Gastrocnemius medialis (tissue), 4 donors: Measurements from ENCODE around the gene PGM1. TPM values are rescaled to one million over a fixed set of nuclear protein-coding genes. Genes with fewer than 3 reads are reported as not detected.

ENCODE experiments used
- ATAC-seq, 2 donors: fragments of 150-250 bp; one replicate each; pipeline ENCODE4 v1.9.1; 2016
- DNase-seq, 2 donors: peaks; one replicate each; pipeline ENCODE4 v3.0.0-alpha.2; 2019
- H3K27ac ChIP-seq, 4 donors: fragments of 200-600 bp; sonication (generic); 1 replicate in 1 of 4; 2 replicates in 3 of 4; pipeline ENCODE4 v1.5.1; 2016 to 2018; ENCODE audit warnings: mild to moderate bottlenecking in 2 of 4, moderate library complexity in 1 of 4
- H3K27me3 ChIP-seq, 3 donors: fragments of 200-600 bp; sonication (generic) in 2 of 3; 1 replicate in 1 of 3; 2 replicates in 2 of 3; pipeline versions ENCODE4 v1.5.1 to v1.6.0; 2016 to 2019; ENCODE audit warnings: mild to moderate bottlenecking in 1 of 3, moderate library complexity in 1 of 3
- H3K36me3 ChIP-seq, 2 donors: fragments of 200-600 bp; sonication (generic) in 1 of 2; one replicate each; pipeline ENCODE4 v1.5.1; 2017 to 2018
- H3K4me1 ChIP-seq, 2 donors: fragments of 200-600 bp; sonication (generic) in 1 of 2; one replicate each; pipeline ENCODE4 v1.5.1; 2016 to 2017; ENCODE audit warnings: mild to moderate bottlenecking in 2 of 2
- H3K4me3 ChIP-seq, 4 donors: fragments of 200-600 bp; sonication (generic) in 3 of 4; 1 replicate in 1 of 4; 2 replicates in 3 of 4; pipeline ENCODE4 v1.5.1; 2016 to 2019; ENCODE audit warnings: mild to moderate bottlenecking in 2 of 4
- H3K9me3 ChIP-seq, 3 donors: fragments of 200-600 bp; sonication (generic) in 2 of 3; 1 replicate in 1 of 3; 2 replicates in 2 of 3; pipeline ENCODE4 v1.5.1; 2016 to 2019
- CTCF ChIP-seq, 5 experiments: fragments of 450-650 bp in 3 of 5; fragments of 200-600 bp in 2 of 5; sonication (generic) in 2 of 5; IDR thresholded peaks in 4 of 5; conservative IDR thresholded peaks in 1 of 5; 1 replicate in 4 of 5; 2 replicates in 1 of 5; pipeline ENCODE4 v1.5.1; 2016 to 2019; ENCODE audit warnings: antibody characterized with exemption in 5 of 5, mild to moderate bottlenecking in 3 of 5, moderate library complexity in 3 of 5
- POLR2A ChIP-seq, 2 donors: fragments of 450-650 bp; IDR thresholded peaks; one replicate each; pipeline ENCODE4 v1.6.1; 2017; ENCODE audit warnings: antibody characterized with exemption in 2 of 2, mild to moderate bottlenecking in 2 of 2, moderate library complexity in 2 of 2
- in situ Hi-C, 4 donors: fragments of 200-750 bp; cut with MboI; loops; one replicate each; pipeline versions ENCODE4 v1.15.0 to v1.8.0; 2017; ENCODE audit warnings: low sequenced_read_pairs in 4 of 4
- intact Hi-C: fragments of 100-400 bp; cut with DNase I; formaldehyde crosslinking; loops from one replicate; pipeline ENCODE4 v1.15.1; 2023; ENCODE audit warnings: low total_unique reads
- total RNA-seq, 4 donors: library from RNA; depleted of rRNA; stranded (reverse); fragments of >200 nt; gene quantifications; one replicate each; pipeline versions ENCODE4 v1.1.0 to v1.2.3, GENCODE V29; 2016

Gene PGM1
- total RNA-seq, 4 donors from 2014 or later, result 320 to 713 (median 666) TPM

- DNase-seq (peak; percentile 18 to 65), ATAC-seq (peak; percentile 83 to 88)
- H3K36me3 ChIP-seq, result no peaks in the 10 kb centered on the region
- no peaks in the 10 kb centered on the region for H3K27me3 ChIP-seq
- H3K27ac ChIP-seq, result no peak overlapping the region
- in situ Hi-C loops, result loop anchor here in 1 of 4 donors (10.0 kb wide), 1 partner anchor 570 kb away; no protein-coding TSS in a partner anchor
- no peaks in the 10 kb centered on the region for H3K9me3 ChIP-seq
- H3K4me3 ChIP-seq, result no peak overlapping the region
- TF ChIP-seq CTCF (IDR thresholded peaks at IDR 0.05 in 4 of 5, conservative IDR thresholded peaks at IDR 0.05 in 1 of 5) (peak in 4 of 5 experiments; percentile 15 to 55 (median 34)), POLR2A (IDR thresholded peaks at IDR 0.05) (no peak)
- H3K4me1 ChIP-seq, result no peaks in the 10 kb centered on the region
- intact Hi-C loops, result no loop called here
Measured at GRCh38 chr1:63674238-63674864, 81.1 kb downstream of the PGM1 start.

GRCh38 chr1:63674865-63675419 is 81.7 kb downstream of the PGM1 start:
- Histone ChIP-seq H3K27me3 (no peaks in the 10 kb centered on the region), H3K27ac (no peak overlapping the region), H3K36me3 (no peaks in the 10 kb centered on the region), H3K9me3 (no peaks in the 10 kb centered on the region), H3K4me3 (no peak overlapping the region), H3K4me1 (no peaks in the 10 kb centered on the region)
- TF ChIP-seq CTCF (IDR thresholded peaks at IDR 0.05 in 4 of 5, conservative IDR thresholded peaks at IDR 0.05 in 1 of 5) (no peak), POLR2A (IDR thresholded peaks at IDR 0.05) (no peak)
- ATAC-seq (no peak), DNase-seq (no peak)
- in situ Hi-C loops (loop anchor here in 3 of 4 donors (10.0 to 25.0 kb wide), 3 partner anchors 462 to 570 kb away; no protein-coding TSS in a partner anchor), intact Hi-C loops (no loop called here)

GRCh38 chr1:63675420-63675931 is 82.3 kb downstream of the PGM1 start:
- Histone ChIP-seq H3K36me3 (no peaks in the 10 kb centered on the region), H3K27ac (no peak overlapping the region), H3K27me3 (no peaks in the 10 kb centered on the region), H3K4me3 (no peak overlapping the region), H3K9me3 (no peaks in the 10 kb centered on the region), H3K4me1 (no peaks in the 10 kb centered on the region)
- ATAC-seq, result no peak
- in situ Hi-C loops (loop anchor here in 3 of 4 donors (10.0 to 25.0 kb wide), 3 partner anchors 462 to 569 kb away; no protein-coding TSS in a partner anchor), intact Hi-C loops (no loop called here)
- no peak for DNase-seq
- no peak for TF ChIP-seq POLR2A (IDR thresholded peaks at IDR 0.05)
- no peak for TF ChIP-seq CTCF (IDR thresholded peaks at IDR 0.05 in 4 of 5, conservative IDR thresholded peaks at IDR 0.05 in 1 of 5)

- H3K9me3 ChIP-seq, result no peaks in the 10 kb centered on the region
- ATAC-seq (no peak), DNase-seq (no peak)
- H3K4me1 ChIP-seq, result no peaks in the 10 kb centered on the region
- no peaks in the 10 kb centered on the region for H3K36me3 ChIP-seq
- TF ChIP-seq CTCF (IDR thresholded peaks at IDR 0.05 in 4 of 5, conservative IDR thresholded peaks at IDR 0.05 in 1 of 5) (no peak), POLR2A (IDR thresholded peaks at IDR 0.05) (no peak)
- no peaks in the 10 kb centered on the region for H3K27me3 ChIP-seq
- no peak overlapping the region for H3K27ac ChIP-seq
- no peak overlapping the region for H3K4me3 ChIP-seq
- in situ Hi-C loops (loop anchor here in 3 of 4 donors (10.0 to 25.0 kb wide), 3 partner anchors 460 to 567 kb away; no protein-coding TSS in a partner anchor), intact Hi-C loops (no loop called here)
Measured at GRCh38 chr1:63677497-63677896, 84.3 kb downstream of the PGM1 start.
